Muscle of leg (tissue), 11 donors: ENCODE results near the gene CD9. TPM values are rescaled to one million over a fixed set of nuclear protein-coding genes. Genes with fewer than 3 reads are reported as not detected.

Experiments used
- DNase-seq: peaks from one replicate; pipeline ENCODE4 v3.0.0; 2013
- H3K27ac ChIP-seq: one replicate; pipeline ENCODE4 v1.5.1; 2013; ENCODE audit warnings: mild to moderate bottlenecking, low read length, control low read depth
- H3K27me3 ChIP-seq: one replicate; pipeline ENCODE4 v1.6.1; 2013; ENCODE audit warnings: low read length; ENCODE audit not compliant: control insufficient read depth, insufficient read depth
- H3K36me3 ChIP-seq: one replicate; pipeline ENCODE4 v1.6.1; 2013; ENCODE audit warnings: low read length; ENCODE audit not compliant: control insufficient read depth, insufficient read depth
- H3K4me1 ChIP-seq: one replicate; pipeline ENCODE4 v1.6.1; 2013; ENCODE audit warnings: low read length; ENCODE audit not compliant: control insufficient read depth, insufficient read depth
- H3K4me3 ChIP-seq: one replicate; pipeline ENCODE4 v1.5.1; 2013; ENCODE audit warnings: low read length, control low read depth
- H3K9me3 ChIP-seq: replicated peaks from 2 replicates; pipeline ENCODE4 v1.6.1; 2013; ENCODE audit warnings: low read depth, low read length; ENCODE audit not compliant: control insufficient read depth
- WGBS: methylation state at CpG from one replicate; pipeline ENCODE4 v1.1.5; 2013; ENCODE audit warnings: missing lambda C conversion rate; ENCODE audit not compliant: insufficient coverage; 5-methylcytosine and 5-hydroxymethylcytosine counted together
- polyA plus RNA-seq, 8 donors: library from polyadenylated mRNA; unstranded; fragments of 120-200 nt; gene quantifications; one replicate each; pipeline versions ENCODE4 v1.2.1 to v1.2.3, GENCODE V29; 2013; ENCODE audit warnings: inconsistent platforms in 1 of 8, low replicate concordance in 1 of 8; ENCODE audit not compliant: insufficient read length in 8 of 8, insufficient read depth in 1 of 8
- total RNA-seq: library from RNA; stranded (reverse); fragments of 120-200 nt; gene quantifications from one replicate; pipeline ENCODE4 v1.2.4, GENCODE V29; 2013

Gene CD9
- total and polyA plus RNA-seq, 9 donors = 39.5 to 94.5 (median 60.7) TPM

GRCh38 chr12:6218347-6218925 is 18.2 kb downstream of the CD9 start:
- H3K9me3 ChIP-seq = no peaks in the 10 kb centered on the region
- H3K27ac ChIP-seq = no peak overlapping the region
- peaks cover 16% of the 10 kb centered on the region for H3K4me1 ChIP-seq
- DNase-seq = no peak
- H3K27me3 ChIP-seq = no peaks in the 10 kb centered on the region
- 73% methylated on average over 5 of the region's 6 CpGs for WGBS
- peaks cover under 1% of the 10 kb centered on the region for H3K36me3 ChIP-seq
- H3K4me3 ChIP-seq = no peak overlapping the region

- no peak overlapping the region for H3K27ac ChIP-seq
- H3K4me1 ChIP-seq = peaks cover 27% of the 10 kb centered on the region
- no peaks in the 10 kb centered on the region for H3K27me3 ChIP-seq
- H3K4me3 ChIP-seq = no peak overlapping the region
- WGBS = 71% methylated on average over 6 of the region's 6 CpGs
- no peaks in the 10 kb centered on the region for H3K9me3 ChIP-seq
- peak; percentile 30 for DNase-seq
- H3K36me3 ChIP-seq = no peaks in the 10 kb centered on the region
Measured at GRCh38 chr12:6219980-6220379, 19.8 kb downstream of the CD9 start.

GRCh38 chr12:6221146-6221545 is 20.9 kb downstream of the CD9 start:
- H3K27ac ChIP-seq = no peak overlapping the region
- peaks cover 32% of the 10 kb centered on the region for H3K4me1 ChIP-seq
- H3K9me3 ChIP-seq = no peaks in the 10 kb centered on the region
- H3K36me3 ChIP-seq = no peaks in the 10 kb centered on the region
- H3K27me3 ChIP-seq = no peaks in the 10 kb centered on the region
- no peak overlapping the region for H3K4me3 ChIP-seq
- DNase-seq = no peak
- 88% methylated on average over 9 of the region's 9 CpGs for WGBS

GRCh38 chr12:6222078-6222654 is 22.0 kb downstream of the CD9 start:
- DNase-seq = no peak
- Histone ChIP-seq H3K27ac (no peak overlapping the region), H3K27me3 (no peaks in the 10 kb centered on the region), H3K4me3 (no peak overlapping the region), H3K36me3 (no peaks in the 10 kb centered on the region), H3K4me1 (peaks cover 35% of the 10 kb centered on the region), H3K9me3 (no peaks in the 10 kb centered on the region)
- 68% methylated on average over 10 of the region's 12 CpGs for WGBS

- 89% methylated on average over 10 of the region's 10 CpGs for WGBS
- no peaks in the 10 kb centered on the region for H3K27me3 ChIP-seq
- no peak overlapping the region for H3K27ac ChIP-seq
- H3K4me1 ChIP-seq = peaks cover 49% of the 10 kb centered on the region
- no peaks in the 10 kb centered on the region for H3K9me3 ChIP-seq
- no peaks in the 10 kb centered on the region for H3K36me3 ChIP-seq
- no peak overlapping the region for H3K4me3 ChIP-seq
- no peak for DNase-seq
Measured at GRCh38 chr12:6223545-6223944, 23.3 kb downstream of the CD9 start.

- Histone ChIP-seq H3K27ac (peak overlapping the region; percentile 57), H3K9me3 (no peaks in the 10 kb centered on the region), H3K4me3 (no peak overlapping the region), H3K4me1 (peaks cover 59% of the 10 kb centered on the region), H3K36me3 (no peaks in the 10 kb centered on the region), H3K27me3 (no peaks in the 10 kb centered on the region)
- 60% methylated on average over 10 of the region's 10 CpGs for WGBS
- DNase-seq = peak; percentile 71
Measured at GRCh38 chr12:6224550-6224949, 24.4 kb downstream of the CD9 start.

GRCh38 chr12:6225630-6226001 is 25.4 kb downstream of the CD9 start:
- no CpG with 5 or more reads among the region's 5 CpGs for WGBS
- Histone ChIP-seq H3K27me3 (no peaks in the 10 kb centered on the region), H3K9me3 (no peaks in the 10 kb centered on the region), H3K27ac (peak overlapping the region; percentile 92), H3K4me3 (no peak overlapping the region), H3K36me3 (no peaks in the 10 kb centered on the region), H3K4me1 (peaks cover 66% of the 10 kb centered on the region)
- no peak for DNase-seq

GRCh38 chr12:6226002-6226678 is 25.9 kb downstream of the CD9 start:
- WGBS = 10% methylated on average over 2 of the region's 12 CpGs

GRCh38 chr12:6226679-6227051 is 26.5 kb downstream of the CD9 start:
- Histone ChIP-seq H3K9me3 (no peaks in the 10 kb centered on the region), H3K4me3 (no peak overlapping the region), H3K27me3 (no peaks in the 10 kb centered on the region), H3K27ac (peak overlapping the region; percentile 92), H3K36me3 (no peaks in the 10 kb centered on the region), H3K4me1 (peaks cover 76% of the 10 kb centered on the region)
- 17% methylated on average over 4 of the region's 10 CpGs for WGBS
- no peak for DNase-seq

More at GRCh38 chr12:6226002-6226678, 25.9 kb downstream of the CD9 start:
- Histone ChIP-seq H3K36me3 (no peaks in the 10 kb centered on the region), H3K27me3 (no peaks in the 10 kb centered on the region), H3K27ac (peak overlapping the region; percentile 92), H3K4me1 (peaks cover 70% of the 10 kb centered on the region), H3K4me3 (no peak overlapping the region), H3K9me3 (no peaks in the 10 kb centered on the region)
- peak; percentile 95 for DNase-seq

GRCh38 chr12:6228535-6229223 is 28.5 kb downstream of the CD9 start:
- Histone ChIP-seq H3K4me1 (peaks cover 96% of the 10 kb centered on the region), H3K36me3 (no peaks in the 10 kb centered on the region), H3K27me3 (no peaks in the 10 kb centered on the region), H3K27ac (peak overlapping the region; percentile 69), H3K4me3 (no peak overlapping the region), H3K9me3 (no peaks in the 10 kb centered on the region)
- peak; percentile 79 for DNase-seq
- WGBS = 35% methylated on average over 8 of the region's 9 CpGs
